Adipocyte (in vitro differentiated cells): Measurements from ENCODE around the gene RANBP9.

ENCODE experiments used
- DNase-seq: peaks from one replicate; pipeline ENCODE4 v3.0.0-alpha.2; 2015; ENCODE audit warnings: low read depth
- H3K27me3 ChIP-seq: replicated peaks from 2 replicates; pipeline ENCODE4 v1.7.0; 2013; ENCODE audit warnings: mild to moderate bottlenecking, low read length, moderate library complexity; ENCODE audit not compliant: control insufficient read depth, insufficient read depth
- H3K36me3 ChIP-seq: 2 replicates; pipeline ENCODE4 v1.7.0; 2013; ENCODE audit warnings: low read length, mild to moderate bottlenecking, moderate library complexity; ENCODE audit not compliant: control insufficient read depth, insufficient read depth, severe bottlenecking
- H3K4me1 ChIP-seq: 2 replicates; pipeline ENCODE4 v1.7.0; 2013; ENCODE audit warnings: mild to moderate bottlenecking, low read length, moderate library complexity; ENCODE audit not compliant: control insufficient read depth, insufficient read depth
- H3K4me3 ChIP-seq: 2 replicates; pipeline ENCODE4 v1.7.0; 2013; ENCODE audit warnings: mild to moderate bottlenecking, low read length, moderate library complexity
- H3K9ac ChIP-seq: 2 replicates; pipeline ENCODE4 v1.7.0; 2013; ENCODE audit warnings: mild to moderate bottlenecking, low read length, moderate library complexity
- H3K9me3 ChIP-seq: 2 replicates; pipeline ENCODE4 v1.7.0; 2013; ENCODE audit warnings: mild to moderate bottlenecking, low read length, moderate library complexity; ENCODE audit not compliant: control insufficient read depth

RANBP9 gene

GRCh38 chr6:13590574-13591153 lies 121.0 kb downstream of the RANBP9 start:
- H3K9me3 ChIP-seq = no peaks in the 10 kb centered on the region
- peaks cover 38% of the 10 kb centered on the region for H3K36me3 ChIP-seq
- H3K9ac ChIP-seq = no peak overlapping the region
- no peaks in the 10 kb centered on the region for H3K4me1 ChIP-seq
- DNase-seq = no peak
- H3K4me3 ChIP-seq = no peak overlapping the region
- no peaks in the 10 kb centered on the region for H3K27me3 ChIP-seq

- Histone ChIP-seq H3K27me3 (no peaks in the 10 kb centered on the region), H3K9ac (no peak overlapping the region), H3K9me3 (no peaks in the 10 kb centered on the region), H3K4me1 (no peaks in the 10 kb centered on the region), H3K4me3 (no peak overlapping the region), H3K36me3 (peaks cover 40% of the 10 kb centered on the region)
- DNase-seq = no peak
Measured at GRCh38 chr6:13589801-13590200, 121.8 kb downstream of the RANBP9 start.

- H3K36me3 ChIP-seq = peaks cover 40% of the 10 kb centered on the region
- H3K9ac ChIP-seq = no peak overlapping the region
- H3K4me3 ChIP-seq = no peak overlapping the region
- H3K4me1 ChIP-seq = no peaks in the 10 kb centered on the region
- peak; percentile 7 for DNase-seq
- no peaks in the 10 kb centered on the region for H3K9me3 ChIP-seq
- H3K27me3 ChIP-seq = no peaks in the 10 kb centered on the region
Measured at GRCh38 chr6:13586603-13587542, 124.8 kb downstream of the RANBP9 start.

GRCh38 chr6:13581700-13582229 lies 129.9 kb downstream of the RANBP9 start:
- Histone ChIP-seq H3K4me3 (no peak overlapping the region), H3K9me3 (no peaks in the 10 kb centered on the region), H3K9ac (no peak overlapping the region), H3K36me3 (peaks cover 18% of the 10 kb centered on the region), H3K27me3 (no peaks in the 10 kb centered on the region), H3K4me1 (peaks cover 6% of the 10 kb centered on the region)
- DNase-seq = no peak

GRCh38 chr6:13579911-13580310 lies 131.7 kb downstream of the RANBP9 start:
- H3K4me1 ChIP-seq = peaks cover 6% of the 10 kb centered on the region
- no peak for DNase-seq
- H3K9me3 ChIP-seq = no peaks in the 10 kb centered on the region
- peaks cover 14% of the 10 kb centered on the region for H3K36me3 ChIP-seq
- no peak overlapping the region for H3K9ac ChIP-seq
- H3K4me3 ChIP-seq = no peak overlapping the region
- H3K27me3 ChIP-seq = no peaks in the 10 kb centered on the region

GRCh38 chr6:13577926-13578325 lies 133.7 kb downstream of the RANBP9 start:
- DNase-seq = no peak
- no peaks in the 10 kb centered on the region for H3K27me3 ChIP-seq
- H3K4me1 ChIP-seq = peaks cover 12% of the 10 kb centered on the region
- H3K9ac ChIP-seq = no peak overlapping the region
- H3K9me3 ChIP-seq = no peaks in the 10 kb centered on the region
- H3K36me3 ChIP-seq = peaks cover 6% of the 10 kb centered on the region
- H3K4me3 ChIP-seq = no peak overlapping the region

GRCh38 chr6:13576017-13576416 lies 135.6 kb downstream of the RANBP9 start:
- no peak overlapping the region for H3K9ac ChIP-seq
- H3K4me3 ChIP-seq = no peak overlapping the region
- no peaks in the 10 kb centered on the region for H3K9me3 ChIP-seq

GRCh38 chr6:13575377-13575775 lies 136.3 kb downstream of the RANBP9 start:
- Histone ChIP-seq H3K9me3 (no peaks in the 10 kb centered on the region), H3K4me1 (peaks cover 7% of the 10 kb centered on the region), H3K27me3 (no peaks in the 10 kb centered on the region), H3K9ac (peak overlapping the region; percentile 85), H3K36me3 (no peaks in the 10 kb centered on the region), H3K4me3 (peak overlapping the region; percentile 83)
- no peak for DNase-seq

More at GRCh38 chr6:13576017-13576416, 135.6 kb downstream of the RANBP9 start:
- DNase-seq = no peak
- Histone ChIP-seq H3K36me3 (no peaks in the 10 kb centered on the region), H3K4me1 (peaks cover 8% of the 10 kb centered on the region), H3K27me3 (no peaks in the 10 kb centered on the region)

GRCh38 chr6:13574571-13575376 lies 136.9 kb downstream of the RANBP9 start, which contains the start of gene SIRT5:
Gene SIRT5 (plus strand): TSS chr6:13574601. CDS start chr6:13584111, 9,510 bp downstream.
- Histone ChIP-seq H3K27me3 (no peaks in the 10 kb centered on the region), H3K36me3 (no peaks in the 10 kb centered on the region), H3K4me1 (peaks cover 7% of the 10 kb centered on the region), H3K9ac (peak within 1 kb of the TSS; percentile 85), H3K4me3 (peak within 1 kb of the TSS; percentile 83), H3K9me3 (no peaks in the 10 kb centered on the region)
- peak; percentile 88 for DNase-seq

- Histone ChIP-seq H3K9me3 (no peaks in the 10 kb centered on the region), H3K36me3 (no peaks in the 10 kb centered on the region), H3K4me1 (peaks cover 7% of the 10 kb centered on the region), H3K27me3 (peaks cover 5% of the 10 kb centered on the region), H3K9ac (peak overlapping the region; percentile 85), H3K4me3 (peak overlapping the region; percentile 83)
- peak; percentile 96 for DNase-seq
Measured at GRCh38 chr6:13574149-13574570, 137.5 kb downstream of the RANBP9 start.
